NCI-H446 (cell line): ENCODE results near the gene NGEF.
"Not testable (repeated sequence)": the region's sequence is repeated elsewhere in the genome, so short reads cannot be mapped to it uniquely, and the experiment has no call there.

Experiments used
- DNase-seq, 2 experiments: peaks; one replicate each; lab custom pipeline; 2025; lab: John Stamatoyannopoulos, UW

Gene NGEF

GRCh38 chr2:232870766-232871371 lies 142.2 kb downstream of the NGEF start:
- no peak for DNase-seq

GRCh38 chr2:232870018-232870765 lies 142.9 kb downstream of the NGEF start, which contains the start of gene SNORC:
TSS of gene SNORC (plus strand) at chr2:232870264. CDS start at chr2:232870342, 78 bp downstream.
- no peak for DNase-seq

DNA sequence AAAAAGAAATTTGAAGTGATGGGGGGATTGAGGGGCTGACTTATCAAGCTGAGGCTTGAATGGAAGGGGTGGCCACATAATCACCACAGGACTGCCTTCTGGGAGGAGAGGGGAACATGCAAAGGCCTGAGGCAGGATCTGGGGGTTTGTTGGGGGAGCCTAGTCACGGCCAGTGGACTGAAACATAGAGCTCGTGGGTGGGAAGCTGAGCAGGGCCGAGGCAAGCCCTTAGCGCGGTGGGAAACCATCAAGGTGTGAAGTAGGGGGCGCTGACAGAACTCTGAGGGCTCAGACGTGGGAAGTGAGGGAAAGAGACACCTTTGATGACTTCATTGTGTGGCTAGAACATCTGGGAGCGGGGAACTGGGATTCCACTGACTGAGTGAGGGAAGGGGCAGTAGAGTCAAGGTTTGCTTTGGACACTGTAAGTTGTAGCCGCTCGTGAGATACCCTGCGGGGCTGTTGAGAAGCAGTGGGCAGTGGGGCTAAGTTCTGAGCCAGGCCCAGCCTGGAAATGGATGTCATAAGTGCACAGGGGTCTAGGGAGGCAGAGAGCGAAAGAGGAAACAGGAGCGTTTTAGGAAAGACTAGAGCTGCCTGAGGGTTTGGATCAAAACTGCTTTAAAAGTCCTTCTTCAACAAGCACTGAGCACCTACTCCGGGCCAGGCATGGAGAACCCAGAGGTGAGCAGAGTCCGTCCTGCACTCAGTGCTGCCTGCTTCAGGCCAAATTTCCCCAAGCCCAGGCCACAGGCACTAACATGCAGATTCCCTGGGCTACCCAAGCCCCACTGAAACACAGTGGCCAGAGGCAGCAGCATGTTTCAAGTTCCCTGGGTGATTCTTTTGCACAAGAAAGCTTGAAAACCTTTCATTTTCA lies 143.7 kb downstream of the NGEF start:
- no peak for DNase-seq

- no peak for DNase-seq
These were observed 147.0 kb downstream of the NGEF start for GRCh38 chr2:232866104-232866503.

- DNase-seq: no peak
These were observed 147.9 kb downstream of the NGEF start for GRCh38 chr2:232865165-232865564.

- DNase-seq: no peak
These were observed 149.1 kb downstream of the NGEF start for GRCh38 chr2:232863996-232864395.

GRCh38 chr2:232861353-232861752 lies 151.7 kb downstream of the NGEF start:
- DNase-seq: no peak

- DNase-seq: no peak
These were observed 152.3 kb downstream of the NGEF start for GRCh38 chr2:232860593-232861241.

DNA sequence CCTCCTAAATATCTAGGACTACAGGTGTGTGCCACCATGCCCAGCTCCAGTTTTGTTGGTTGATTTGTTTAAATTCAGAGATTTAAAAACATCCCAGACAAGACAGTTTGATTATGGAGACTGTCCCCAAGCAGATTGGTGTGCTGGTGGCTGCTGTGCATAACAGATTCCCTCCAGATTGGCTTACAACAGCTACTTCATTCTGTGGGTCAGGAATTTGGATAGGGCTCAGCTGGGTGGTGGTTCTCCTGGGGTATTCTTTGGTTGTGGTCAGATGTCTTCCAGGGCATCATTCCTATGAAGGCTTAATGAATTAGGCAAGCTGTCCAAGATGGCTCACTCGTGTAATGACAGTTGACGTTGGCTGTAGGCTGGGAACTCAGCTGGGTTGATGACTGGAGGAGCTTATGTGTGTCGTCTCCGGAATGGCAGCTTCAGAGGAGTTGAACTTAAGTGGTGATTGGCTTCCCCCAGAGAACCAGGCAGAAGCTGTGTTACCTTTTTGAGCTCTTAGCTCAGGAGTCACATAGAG lies 153.6 kb downstream of the NGEF start:
- no peak for DNase-seq

- DNase-seq: no peak
These were observed 155.9 kb downstream of the NGEF start for GRCh38 chr2:232857158-232857563.

DNA sequence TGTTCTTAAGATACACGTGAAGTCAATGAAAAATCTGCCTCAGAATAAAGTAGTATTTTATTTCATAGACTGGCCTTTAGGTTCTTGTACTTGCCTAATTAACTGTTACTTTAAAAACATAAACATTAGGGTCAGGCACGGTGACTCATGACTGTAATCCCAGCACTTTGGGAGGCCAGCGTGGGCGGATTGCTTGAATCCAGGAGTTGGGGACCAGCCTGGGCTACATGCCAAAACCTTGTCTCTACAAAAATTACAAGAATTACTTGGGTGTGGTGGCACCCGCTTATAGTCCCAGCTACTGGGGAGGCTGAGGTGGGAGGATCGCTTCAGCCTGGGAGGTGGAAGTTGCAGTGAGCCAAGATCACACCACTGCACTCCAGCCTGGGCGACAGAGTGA lies 159.0 kb downstream of the NGEF start:
- no peak for DNase-seq

DNA sequence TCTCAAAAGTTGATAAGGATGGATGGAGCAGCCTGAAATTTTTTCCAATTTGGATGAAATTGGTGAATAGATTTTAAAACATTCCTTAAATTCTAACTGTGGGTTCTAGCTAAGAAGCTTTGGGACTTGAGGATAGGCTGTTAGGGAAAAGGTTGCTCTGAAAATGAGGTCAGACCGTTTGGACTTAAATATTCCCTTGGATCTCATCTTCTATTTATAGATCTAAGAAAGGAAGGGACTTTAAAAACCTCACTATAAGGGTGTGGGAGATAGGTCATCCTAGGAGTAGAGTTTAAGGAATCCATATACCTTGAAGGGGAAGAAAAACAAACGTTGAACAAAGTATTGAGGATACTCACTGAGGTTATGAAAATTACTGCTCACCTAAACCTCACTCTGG lies 160.4 kb downstream of the NGEF start:
- DNase-seq: no peak

GRCh38 chr2:232852081-232852480 lies 161.0 kb downstream of the NGEF start:
- not testable (repeated sequence) for DNase-seq

DNA sequence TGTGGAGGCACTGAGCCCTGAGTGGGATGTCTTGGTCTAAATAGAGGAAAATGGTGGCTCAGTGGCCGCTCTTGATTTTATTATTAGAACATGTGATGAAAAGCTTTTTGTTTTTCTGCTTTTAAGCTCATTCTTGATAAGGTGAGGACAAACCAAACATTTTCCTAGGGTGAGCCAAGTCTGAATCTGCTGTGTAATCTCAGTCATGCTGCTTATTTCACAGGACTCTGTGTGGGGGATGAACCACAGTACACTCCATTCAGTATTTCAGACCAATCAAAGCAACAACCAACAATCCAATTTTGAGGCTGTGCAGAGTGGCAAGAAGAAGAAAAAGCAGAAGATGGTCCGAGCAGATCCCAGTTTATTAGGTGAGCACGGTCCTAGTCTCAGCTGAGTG lies 163.0 kb downstream of the NGEF start:
- no peak for DNase-seq

- DNase-seq: no peak
These were observed 167.0 kb downstream of the NGEF start for GRCh38 chr2:232846055-232846454.

- DNase-seq: no peak
These were observed 169.2 kb downstream of the NGEF start for GRCh38 chr2:232843834-232844233.

GRCh38 chr2:232842689-232843088 lies 170.4 kb downstream of the NGEF start:
- DNase-seq: no peak

DNA sequence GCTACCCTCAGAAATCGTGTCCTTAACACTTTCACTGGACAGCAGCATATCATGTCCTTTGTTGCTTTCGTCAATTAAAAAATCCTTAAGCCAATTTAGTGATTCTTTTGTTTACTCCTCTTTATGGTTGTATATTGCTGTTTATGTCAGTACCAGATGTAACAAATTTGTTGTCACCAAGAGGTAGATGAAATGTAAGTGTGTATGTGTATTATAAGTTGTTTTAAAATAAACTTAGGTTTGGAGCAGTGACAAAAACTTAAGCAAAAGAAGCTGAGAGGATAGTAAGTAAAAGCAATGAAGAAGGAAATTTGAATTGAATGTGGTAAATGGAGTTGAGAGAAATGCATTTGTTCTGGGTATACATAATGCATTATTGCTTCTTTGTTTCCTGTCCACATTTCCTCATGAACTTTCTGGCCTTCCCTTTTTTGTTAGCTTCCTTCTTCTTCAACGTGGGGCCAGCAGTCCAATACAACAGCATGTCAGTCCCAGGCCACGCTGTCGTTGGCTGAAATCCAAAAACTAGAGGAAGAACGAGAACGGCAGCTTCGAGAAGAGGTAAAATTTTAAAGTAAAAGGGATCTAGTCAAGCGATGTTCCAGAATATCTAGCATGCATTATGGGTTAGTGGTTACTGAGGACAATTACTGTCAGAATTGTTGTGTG lies 173.5 kb downstream of the NGEF start:
- DNase-seq: no peak

DNA sequence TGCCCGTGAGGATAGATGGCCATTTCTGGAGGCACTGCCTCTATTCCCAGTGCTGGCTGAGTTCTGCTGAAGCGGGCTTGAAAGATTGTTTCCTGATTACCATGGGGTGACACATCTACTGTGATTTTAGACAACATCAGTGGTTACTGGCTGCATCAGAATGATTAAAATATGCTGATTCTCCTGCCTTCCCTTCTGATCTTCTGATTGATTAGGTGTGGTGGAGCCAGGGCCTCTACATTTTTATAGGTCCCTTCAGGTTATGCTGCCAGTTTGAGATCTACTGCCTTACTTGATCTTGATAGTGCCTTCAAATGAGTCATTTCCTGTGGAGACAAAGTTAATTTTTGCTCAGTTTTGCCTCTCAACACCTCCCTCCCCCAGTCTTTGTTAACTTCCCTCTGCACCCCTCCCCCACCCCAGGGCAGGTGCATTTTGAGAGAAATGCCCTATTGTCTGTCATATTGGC lies 174.6 kb downstream of the NGEF start:
- DNase-seq: no peak

GRCh38 chr2:232836934-232837333 lies 176.1 kb downstream of the NGEF start:
- no peak for DNase-seq

DNA sequence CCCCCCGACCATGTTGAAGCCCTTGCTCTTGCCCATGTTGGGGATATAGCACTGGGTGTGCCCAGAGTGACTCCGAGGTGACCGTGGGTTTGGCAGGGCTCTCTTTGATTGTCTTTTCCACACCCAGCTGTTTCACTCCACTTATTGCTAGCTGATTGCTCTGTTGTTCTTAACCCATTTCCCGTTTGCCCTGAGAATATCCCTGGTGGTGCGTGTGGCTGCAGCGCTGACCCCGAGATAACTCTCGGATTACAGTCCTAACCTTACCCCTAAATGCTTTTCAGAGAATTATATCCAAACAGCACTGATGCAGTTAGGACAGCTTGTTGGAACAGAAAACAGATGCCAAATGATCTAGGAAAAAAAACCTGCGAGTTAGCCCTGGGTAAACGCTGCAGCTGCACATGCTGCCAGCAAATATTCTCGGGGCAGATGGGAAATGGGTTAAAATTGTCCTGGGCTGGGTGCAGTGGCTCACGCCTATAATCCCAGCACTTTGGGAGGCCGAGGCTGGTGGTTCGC lies 177.3 kb downstream of the NGEF start:
- no peak for DNase-seq
